Neural cell (in vitro differentiated cells): ENCODE data around the gene PBXIP1. TPM values are rescaled to one million over a fixed set of nuclear protein-coding genes. Genes with fewer than 3 reads are reported as not detected.

Experiments
- H2AFZ ChIP-seq: fragments of 200-600, 300-800 bp; sonication (generic), shearing (Covaris generic); 2 replicates; pipeline ENCODE4 v1.6.0; 2014; ENCODE audit warnings: low read depth, mild to moderate bottlenecking, antibody characterized with exemption, low read length, moderate library complexity
- H3F3A ChIP-seq: fragments of 200-600 bp; shearing (Covaris generic); 2 replicates; pipeline ENCODE4 v1.6.1; 2016; ENCODE audit warnings: mild to moderate bottlenecking, moderate library complexity, mixed read lengths, antibody characterized with exemption, low read length; ENCODE audit not compliant: insufficient read depth, poor library complexity, severe bottlenecking
- H3K27ac ChIP-seq: fragments of 200-600, 300-800 bp; sonication (generic), shearing (Covaris generic); 2 replicates; pipeline ENCODE4 v1.5.1; 2014; ENCODE audit warnings: mild to moderate bottlenecking, low read length, moderate library complexity
- H3K27me3 ChIP-seq: fragments of 300-800, 200-600 bp; sonication (generic), shearing (Covaris generic); 2 replicates; pipeline ENCODE4 v1.6.0; 2014; ENCODE audit warnings: mild to moderate bottlenecking, low read depth, low read length, moderate library complexity; ENCODE audit not compliant: insufficient read depth
- H3K36me3 ChIP-seq: fragments of 300-800, 200-600 bp; sonication (generic), shearing (Covaris generic); 2 replicates; pipeline ENCODE4 v1.5.1; 2014; ENCODE audit warnings: mild to moderate bottlenecking, antibody characterized with exemption, low read length, moderate library complexity; ENCODE audit not compliant: insufficient read depth
- H3K4me2 ChIP-seq: fragments of 300-800, 200-600 bp; sonication (generic), shearing (Covaris generic); 2 replicates; pipeline ENCODE4 v1.6.0; 2014; ENCODE audit warnings: mild to moderate bottlenecking, low read length
- H3K4me3 ChIP-seq: fragments of 300-800, 200-600 bp; sonication (generic), shearing (Covaris generic); 2 replicates; pipeline ENCODE4 v1.5.1; 2014; ENCODE audit warnings: mild to moderate bottlenecking, low read length, moderate library complexity
- H3K79me2 ChIP-seq: fragments of 200-600 bp; shearing (Covaris generic); replicated peaks from 2 replicates; pipeline ENCODE4 v1.6.0; 2014; ENCODE audit warnings: mild to moderate bottlenecking, low read length, moderate library complexity; ENCODE audit not compliant: insufficient read depth
- H3K9ac ChIP-seq: fragments of 300-800, 200-600 bp; sonication (generic), shearing (Covaris generic); 2 replicates; pipeline ENCODE4 v1.6.1; 2016; ENCODE audit warnings: mild to moderate bottlenecking, low read length, mixed read lengths
- H3K9me2 ChIP-seq: fragments of 200-600 bp; shearing (Covaris generic); 2 replicates; pipeline ENCODE4 v1.6.1; 2016; ENCODE audit warnings: mild to moderate bottlenecking, low read length, mixed read lengths; ENCODE audit not compliant: insufficient read depth
- H3K9me3 ChIP-seq: fragments of 200-600, 300-800 bp; sonication (generic), shearing (Covaris generic); 2 replicates; pipeline ENCODE4 v1.6.1; 2016; ENCODE audit warnings: mild to moderate bottlenecking, mixed run types, low read length, moderate library complexity, mixed read lengths
- H4K20me1 ChIP-seq: fragments of 200-600 bp; shearing (Covaris generic); 2 replicates; pipeline ENCODE4 v1.6.1; 2016; ENCODE audit warnings: mild to moderate bottlenecking, mixed run types; ENCODE audit not compliant: insufficient read depth
- EP300 ChIP-seq: fragments of 450-650 bp; conservative IDR thresholded peaks from 2 replicates; pipeline ENCODE4 v1.6.1; 2014; ENCODE audit warnings: antibody characterized with exemption, mild to moderate bottlenecking, moderate library complexity; ENCODE audit not compliant: poor library complexity, severe bottlenecking
- EZH2 ChIP-seq: fragments of 200-600, 300-800 bp; shearing (Covaris generic), sonication (generic); IDR thresholded peaks from 2 replicates; pipeline ENCODE4 v1.6.1; 2014; ENCODE audit warnings: antibody characterized with exemption, low read length, borderline replicate concordance, mild to moderate bottlenecking; ENCODE audit not compliant: insufficient read depth, poor library complexity, severe bottlenecking
- MXI1 ChIP-seq: fragments of 450-650 bp; conservative IDR thresholded peaks from 2 replicates; pipeline ENCODE4 v1.6.1; 2014; ENCODE audit warnings: antibody characterized with exemption, mild to moderate bottlenecking; ENCODE audit not compliant: poor library complexity, severe bottlenecking
- POLR2AphosphoS5 ChIP-seq: IDR thresholded peaks from 2 replicates; pipeline ENCODE4 v1.6.1; 2012
- RAD21 ChIP-seq: fragments of 450-650 bp; conservative IDR thresholded peaks from 2 replicates; pipeline ENCODE4 v1.6.1; 2014; ENCODE audit warnings: antibody characterized with exemption, mild to moderate bottlenecking, moderate library complexity
- SMC3 ChIP-seq: fragments of 450-650 bp; conservative IDR thresholded peaks from 2 replicates; pipeline ENCODE4 v1.6.1; 2014; ENCODE audit warnings: antibody characterized with exemption, mild to moderate bottlenecking, moderate library complexity; ENCODE audit not compliant: poor library complexity
- TAF1 ChIP-seq: IDR thresholded peaks from 2 replicates; pipeline ENCODE4 v1.6.1; 2012; ENCODE audit warnings: low read depth
- polyA plus RNA-seq: library from polyadenylated mRNA; depleted of rRNA; stranded (reverse); fragments of >200 nt; gene quantifications from 2 replicates; pipeline ENCODE4 v1.2.3, GENCODE V29; 2014
- TF ChIP-seq, protein P1 (sequence below): IDR thresholded peaks from 2 replicates; pipeline ENCODE4 v1.6.1; 2012; ENCODE audit warnings: borderline replicate concordance
- TF ChIP-seq, protein P2 (sequence below): fragments of 450-650 bp; IDR thresholded peaks from 2 replicates; pipeline ENCODE4 v1.5.1; 2014; ENCODE audit warnings: antibody characterized with exemption, mild to moderate bottlenecking, moderate library complexity; ENCODE audit not compliant: poor library complexity, severe bottlenecking

The PBXIP1 gene
- polyA plus RNA-seq, 1 donor from 2014 or later: 5.4 TPM

DNA sequence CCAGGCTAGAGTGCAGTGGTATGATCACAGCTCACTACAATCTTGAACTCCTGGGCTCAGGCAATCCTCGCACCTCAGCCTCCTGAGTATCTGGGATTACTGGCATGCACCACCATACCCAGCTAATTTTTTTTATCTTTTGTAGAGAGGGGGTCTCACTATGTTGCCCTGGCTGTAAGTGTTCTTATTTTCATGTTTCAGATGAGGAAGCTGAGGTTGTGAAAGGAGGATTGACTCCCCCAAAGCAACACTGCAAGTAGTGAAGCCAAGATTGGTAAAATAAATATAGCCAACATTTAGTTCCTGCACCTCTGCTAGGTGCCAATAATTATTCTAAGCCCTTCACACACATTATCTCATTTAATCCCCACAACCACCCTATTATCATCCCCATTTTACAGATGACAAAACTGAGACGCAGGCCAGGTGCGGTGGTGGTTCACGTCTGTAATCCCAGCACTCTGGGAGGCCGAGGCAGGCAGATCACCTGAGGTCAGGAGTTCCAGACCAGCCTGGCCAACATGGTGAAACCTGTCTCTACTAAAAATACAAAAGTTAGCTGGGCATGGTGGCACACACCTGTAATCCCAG lies 21.4 kb downstream of the PBXIP1 start:
- Histone ChIP-seq H3K4me2 (no peak overlapping the region), H3K9ac (no peak overlapping the region), H3K36me3 (no peaks in the 10 kb centered on the region), H2AFZ (no peak overlapping the region), H3K79me2 (peaks cover 6% of the 10 kb centered on the region), H4K20me1 (no peaks in the 10 kb centered on the region), H3K27me3 (no peaks in the 10 kb centered on the region), H3K9me3 (no peaks in the 10 kb centered on the region), H3K9me2 (no peaks in the 10 kb centered on the region), H3K4me3 (no peak overlapping the region), H3K27ac (no peak overlapping the region), H3F3A (no peaks in the 10 kb centered on the region)
- no peak for TF ChIP-seq MXI1
- no peak for TF ChIP-seq POLR2AphosphoS5
- TF ChIP-seq EP300: no peak
- TF ChIP-seq, protein P1, sequence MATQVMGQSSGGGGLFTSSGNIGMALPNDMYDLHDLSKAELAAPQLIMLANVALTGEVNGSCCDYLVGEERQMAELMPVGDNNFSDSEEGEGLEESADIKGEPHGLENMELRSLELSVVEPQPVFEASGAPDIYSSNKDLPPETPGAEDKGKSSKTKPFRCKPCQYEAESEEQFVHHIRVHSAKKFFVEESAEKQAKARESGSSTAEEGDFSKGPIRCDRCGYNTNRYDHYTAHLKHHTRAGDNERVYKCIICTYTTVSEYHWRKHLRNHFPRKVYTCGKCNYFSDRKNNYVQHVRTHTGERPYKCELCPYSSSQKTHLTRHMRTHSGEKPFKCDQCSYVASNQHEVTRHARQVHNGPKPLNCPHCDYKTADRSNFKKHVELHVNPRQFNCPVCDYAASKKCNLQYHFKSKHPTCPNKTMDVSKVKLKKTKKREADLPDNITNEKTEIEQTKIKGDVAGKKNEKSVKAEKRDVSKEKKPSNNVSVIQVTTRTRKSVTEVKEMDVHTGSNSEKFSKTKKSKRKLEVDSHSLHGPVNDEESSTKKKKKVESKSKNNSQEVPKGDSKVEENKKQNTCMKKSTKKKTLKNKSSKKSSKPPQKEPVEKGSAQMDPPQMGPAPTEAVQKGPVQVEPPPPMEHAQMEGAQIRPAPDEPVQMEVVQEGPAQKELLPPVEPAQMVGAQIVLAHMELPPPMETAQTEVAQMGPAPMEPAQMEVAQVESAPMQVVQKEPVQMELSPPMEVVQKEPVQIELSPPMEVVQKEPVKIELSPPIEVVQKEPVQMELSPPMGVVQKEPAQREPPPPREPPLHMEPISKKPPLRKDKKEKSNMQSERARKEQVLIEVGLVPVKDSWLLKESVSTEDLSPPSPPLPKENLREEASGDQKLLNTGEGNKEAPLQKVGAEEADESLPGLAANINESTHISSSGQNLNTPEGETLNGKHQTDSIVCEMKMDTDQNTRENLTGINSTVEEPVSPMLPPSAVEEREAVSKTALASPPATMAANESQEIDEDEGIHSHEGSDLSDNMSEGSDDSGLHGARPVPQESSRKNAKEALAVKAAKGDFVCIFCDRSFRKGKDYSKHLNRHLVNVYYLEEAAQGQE: no peak
- no peak for TF ChIP-seq EZH2
- TF ChIP-seq RAD21: no peak
- no peak for TF ChIP-seq TAF1

DNA sequence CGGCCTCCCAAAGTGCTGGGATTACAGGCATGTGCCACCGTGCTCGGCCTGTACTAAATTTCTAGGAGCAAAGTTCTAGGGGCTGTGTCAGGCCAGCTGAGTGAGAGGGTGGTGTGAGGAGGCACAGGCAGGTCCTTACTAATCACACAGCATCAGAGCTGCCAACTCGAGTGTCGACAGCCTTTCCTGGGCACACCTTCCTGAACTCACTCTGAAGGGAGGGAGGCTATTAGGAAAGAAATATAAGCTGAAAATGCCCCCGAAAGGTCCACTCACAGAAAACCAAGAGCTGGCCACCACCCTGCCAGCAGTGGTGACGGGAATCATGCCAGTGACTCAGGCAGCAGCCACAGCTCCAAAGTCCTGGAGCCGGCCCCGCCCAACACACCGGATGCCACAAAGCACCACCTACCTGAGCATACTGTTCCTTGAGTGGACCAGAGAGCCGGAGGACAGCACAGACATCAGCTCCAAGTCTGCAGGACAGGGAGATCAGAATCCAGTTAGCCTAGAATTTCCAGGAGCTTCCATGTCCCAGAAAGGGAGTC lies 23.9 kb downstream of the PBXIP1 start:
- Histone ChIP-seq H3K27ac (no peak overlapping the region), H3K9ac (no peak overlapping the region), H3F3A (no peaks in the 10 kb centered on the region), H3K9me2 (no peaks in the 10 kb centered on the region), H3K4me3 (no peak overlapping the region), H3K9me3 (no peaks in the 10 kb centered on the region), H3K4me2 (no peak overlapping the region), H3K79me2 (peaks cover 6% of the 10 kb centered on the region), H4K20me1 (no peaks in the 10 kb centered on the region), H3K36me3 (no peaks in the 10 kb centered on the region), H2AFZ (no peak overlapping the region), H3K27me3 (no peaks in the 10 kb centered on the region)
- TF ChIP-seq TAF1 (no peak), SMC3 (no peak), EZH2 (no peak), EP300 (no peak), POLR2AphosphoS5 (no peak), MXI1 (no peak), RAD21 (no peak)
- TF ChIP-seq, protein P2, sequence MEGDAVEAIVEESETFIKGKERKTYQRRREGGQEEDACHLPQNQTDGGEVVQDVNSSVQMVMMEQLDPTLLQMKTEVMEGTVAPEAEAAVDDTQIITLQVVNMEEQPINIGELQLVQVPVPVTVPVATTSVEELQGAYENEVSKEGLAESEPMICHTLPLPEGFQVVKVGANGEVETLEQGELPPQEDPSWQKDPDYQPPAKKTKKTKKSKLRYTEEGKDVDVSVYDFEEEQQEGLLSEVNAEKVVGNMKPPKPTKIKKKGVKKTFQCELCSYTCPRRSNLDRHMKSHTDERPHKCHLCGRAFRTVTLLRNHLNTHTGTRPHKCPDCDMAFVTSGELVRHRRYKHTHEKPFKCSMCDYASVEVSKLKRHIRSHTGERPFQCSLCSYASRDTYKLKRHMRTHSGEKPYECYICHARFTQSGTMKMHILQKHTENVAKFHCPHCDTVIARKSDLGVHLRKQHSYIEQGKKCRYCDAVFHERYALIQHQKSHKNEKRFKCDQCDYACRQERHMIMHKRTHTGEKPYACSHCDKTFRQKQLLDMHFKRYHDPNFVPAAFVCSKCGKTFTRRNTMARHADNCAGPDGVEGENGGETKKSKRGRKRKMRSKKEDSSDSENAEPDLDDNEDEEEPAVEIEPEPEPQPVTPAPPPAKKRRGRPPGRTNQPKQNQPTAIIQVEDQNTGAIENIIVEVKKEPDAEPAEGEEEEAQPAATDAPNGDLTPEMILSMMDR: no peak
- TF ChIP-seq, protein P1: no peak
